Measurements from ENCODE around the gene EPB41L3.

EPB41L3 gene

GRCh38 chr18:5451150-5451549 is 92.6 kb downstream of the EPB41L3 start:
- H3K36me3 ChIP-seq = no peaks in the 10 kb centered on the region
- TF ChIP-seq CTCF (IDR thresholded peaks at IDR 0.05; ENCODE audit: low read depth, low read length) = no peak
- DNase-seq = no peak

GRCh38 chr18:5449858-5450509 is 93.8 kb downstream of the EPB41L3 start:
- no peak for DNase-seq
- no peak overlapping the region for H3K27ac ChIP-seq
- H3K9me3 ChIP-seq (ENCODE audit: severe bottlenecking) = no peaks in the 10 kb centered on the region
- no peak overlapping the region for H3K4me3 ChIP-seq (ENCODE audit: low read depth, low read length)
- H3K27me3 ChIP-seq (ENCODE audit: insufficient read depth, low read depth, severe bottlenecking) = no peaks in the 10 kb centered on the region
- H3K36me3 ChIP-seq = no peaks in the 10 kb centered on the region
- no peak for TF ChIP-seq CTCF (IDR thresholded peaks at IDR 0.05; ENCODE audit: low read depth, low read length)

More at GRCh38 chr18:5451150-5451549, 92.6 kb downstream of the EPB41L3 start:
- no peaks in the 10 kb centered on the region for H3K27me3 ChIP-seq (ENCODE audit: insufficient read depth, low read depth, severe bottlenecking)
- no peak overlapping the region for H3K4me3 ChIP-seq (ENCODE audit: low read depth, low read length)
- H3K27ac ChIP-seq = no peak overlapping the region
- H3K9me3 ChIP-seq (ENCODE audit: severe bottlenecking) = no peaks in the 10 kb centered on the region

GRCh38 chr18:5447442-5447841 is 96.4 kb downstream of the EPB41L3 start:
- TF ChIP-seq CTCF (IDR thresholded peaks at IDR 0.05; ENCODE audit: low read depth, low read length) = no peak

GRCh38 chr18:5444847-5445246 is 99.0 kb downstream of the EPB41L3 start:
- TF ChIP-seq CTCF (IDR thresholded peaks at IDR 0.05; ENCODE audit: low read depth, low read length) = no peak
- no peak for DNase-seq
- H3K36me3 ChIP-seq = no peaks in the 10 kb centered on the region
- no peaks in the 10 kb centered on the region for H3K9me3 ChIP-seq (ENCODE audit: severe bottlenecking)
- H3K4me3 ChIP-seq (ENCODE audit: low read depth, low read length) = no peak overlapping the region
- no peaks in the 10 kb centered on the region for H3K27me3 ChIP-seq (ENCODE audit: insufficient read depth, low read depth, severe bottlenecking)
- H3K27ac ChIP-seq = no peak overlapping the region

More at GRCh38 chr18:5447442-5447841, 96.4 kb downstream of the EPB41L3 start:
- no peak overlapping the region for H3K27ac ChIP-seq
- H3K9me3 ChIP-seq (ENCODE audit: severe bottlenecking) = no peaks in the 10 kb centered on the region
- no peak overlapping the region for H3K4me3 ChIP-seq (ENCODE audit: low read depth, low read length)
- no peak for DNase-seq
- no peaks in the 10 kb centered on the region for H3K36me3 ChIP-seq
- H3K27me3 ChIP-seq (ENCODE audit: insufficient read depth, low read depth, severe bottlenecking) = no peaks in the 10 kb centered on the region

- no peak overlapping the region for H3K27ac ChIP-seq
- no peaks in the 10 kb centered on the region for H3K9me3 ChIP-seq (ENCODE audit: severe bottlenecking)
- H3K36me3 ChIP-seq = no peaks in the 10 kb centered on the region
- no peak overlapping the region for H3K4me3 ChIP-seq (ENCODE audit: low read depth, low read length)
- no peak for DNase-seq
- no peaks in the 10 kb centered on the region for H3K27me3 ChIP-seq (ENCODE audit: insufficient read depth, low read depth, severe bottlenecking)
- TF ChIP-seq CTCF (IDR thresholded peaks at IDR 0.05; ENCODE audit: low read depth, low read length) = no peak
Measured at GRCh38 chr18:5444269-5444668, 99.5 kb downstream of the EPB41L3 start.
